Panc1 (cell line): Measurements from ENCODE around the gene KIF21B. TPM values are rescaled to one million over a fixed set of nuclear protein-coding genes. Genes with fewer than 3 reads are reported as not detected.

Source experiments
- ATAC-seq: fragments of 200-7000 bp; cut with Tn5 transposase; 2 replicates; pipeline ENCODE4 v1.9.1; 2020; ENCODE audit warnings: mild to moderate bottlenecking, moderate library complexity
- BruUV-seq: library from RNA; stranded (reverse); fragments of 400-500 nt; replicated peaks from 2 replicates; lab custom pipeline; 2021; lab: Mats Ljungman, UMichigan
- CTCF ChIA-PET: fragments of 300-600 bp; sonication (Branson Sonifier 250); formaldehyde crosslinking; loops from one replicate; lab custom pipeline; 2022; ENCODE audit warnings: antibody characterized with exemption; lab: Charles Lee
- POLR2A ChIA-PET: fragments of 300-600 bp; sonication (Branson Sonifier 250); formaldehyde crosslinking; loops from one replicate; lab custom pipeline; 2022; ENCODE audit warnings: antibody characterized with exemption; lab: Charles Lee
- DNase-seq: peaks from one replicate; pipeline ENCODE4 v3.0.0-alpha.2; 2010; ENCODE audit warnings: low read depth, low spot score
- H3K27ac ChIP-seq: 2 replicates; pipeline ENCODE4 v1.5.1; 2011; ENCODE audit warnings: mild to moderate bottlenecking, low read length, inconsistent platforms
- H3K27me3 ChIP-seq: fragments of 200-500 bp; sonication (Bioruptor generic); 2 replicates; pipeline ENCODE4 v1.6.0; 2014; ENCODE audit warnings: low read length, inconsistent platforms; ENCODE audit not compliant: control insufficient read depth, insufficient read depth
- H3K36me3 ChIP-seq: fragments of 200-500 bp; sonication (Bioruptor generic); 2 replicates; pipeline ENCODE4 v1.5.1; 2014; ENCODE audit warnings: inconsistent platforms, mild to moderate bottlenecking, low read length, moderate library complexity; ENCODE audit not compliant: control insufficient read depth, insufficient read depth
- H3K4me1 ChIP-seq: 2 replicates; pipeline ENCODE4 v1.5.1; 2011; ENCODE audit warnings: inconsistent platforms, mild to moderate bottlenecking, low read length, moderate library complexity; ENCODE audit not compliant: control insufficient read depth, insufficient read depth
- H3K4me3 ChIP-seq, 2 experiments: 2 replicates each; pipeline ENCODE4 v1.5.1; 2011 to 2012; ENCODE audit warnings: low read depth in 2 of 2, low read length in 2 of 2, mild to moderate bottlenecking in 2 of 2, inconsistent platforms in 1 of 2, moderate library complexity in 1 of 2
- H3K9me3 ChIP-seq: fragments of 200-500 bp; sonication (Bioruptor generic); 2 replicates; pipeline ENCODE4 v1.5.1; 2014; ENCODE audit warnings: low read depth, mild to moderate bottlenecking, inconsistent platforms, low read length, moderate library complexity; ENCODE audit not compliant: control insufficient read depth, insufficient read depth
- POLR2AphosphoS5 ChIP-seq: IDR thresholded peaks from 2 replicates; pipeline ENCODE4 v1.6.1; 2012; ENCODE audit warnings: mild to moderate bottlenecking, low read depth, low read length, moderate library complexity
- SIN3A ChIP-seq: IDR thresholded peaks from 2 replicates; pipeline ENCODE4 v1.6.1; 2012; ENCODE audit warnings: low read depth, mild to moderate bottlenecking, low read length, moderate library complexity, borderline replicate concordance; ENCODE audit not compliant: insufficient read depth
- TCF7L2 ChIP-seq: IDR thresholded peaks from 2 replicates; pipeline ENCODE4 v1.6.1; 2011; ENCODE audit warnings: mild to moderate bottlenecking, low read depth, low read length, inconsistent platforms
- in situ Hi-C: cut with HindIII; loops from 2 replicates; pipeline ENCODE4 v1.10.0; 2016; ENCODE audit warnings: low sequenced_read_pairs, low pct_unique_long_range_greater_than_20kb
- intact Hi-C: fragments of 100-400 bp; cut with micrococcal nuclease; formaldehyde crosslinking; loops from one replicate; pipeline ENCODE4 v1.10.0; 2022; ENCODE audit not compliant: unreplicated experiment
- total RNA-seq: library from RNA; stranded (reverse); gene quantifications from one replicate; pipeline ENCODE4 v1.2.1, GENCODE V29; 2021; ENCODE audit not compliant: unreplicated experiment
- TF ChIP-seq, protein P1 (sequence below), 2 experiments: IDR thresholded peaks; 2 replicates each; pipeline ENCODE4 v1.6.1; 2011 to 2012; ENCODE audit warnings: low read depth in 2 of 2, control low read depth in 1 of 2, low read length in 1 of 2, mild to moderate bottlenecking in 1 of 2, moderate library complexity in 1 of 2; ENCODE audit not compliant: insufficient read depth in 1 of 2
- TF ChIP-seq, protein P2 (sequence below): fragments of 450-650 bp; IDR thresholded peaks from 2 replicates; pipeline ENCODE4 v1.5.1; 2017; ENCODE audit warnings: mild to moderate bottlenecking

Gene KIF21B
- total RNA-seq, 1 experiment from 2014 or later = 0.46 TPM

DNA sequence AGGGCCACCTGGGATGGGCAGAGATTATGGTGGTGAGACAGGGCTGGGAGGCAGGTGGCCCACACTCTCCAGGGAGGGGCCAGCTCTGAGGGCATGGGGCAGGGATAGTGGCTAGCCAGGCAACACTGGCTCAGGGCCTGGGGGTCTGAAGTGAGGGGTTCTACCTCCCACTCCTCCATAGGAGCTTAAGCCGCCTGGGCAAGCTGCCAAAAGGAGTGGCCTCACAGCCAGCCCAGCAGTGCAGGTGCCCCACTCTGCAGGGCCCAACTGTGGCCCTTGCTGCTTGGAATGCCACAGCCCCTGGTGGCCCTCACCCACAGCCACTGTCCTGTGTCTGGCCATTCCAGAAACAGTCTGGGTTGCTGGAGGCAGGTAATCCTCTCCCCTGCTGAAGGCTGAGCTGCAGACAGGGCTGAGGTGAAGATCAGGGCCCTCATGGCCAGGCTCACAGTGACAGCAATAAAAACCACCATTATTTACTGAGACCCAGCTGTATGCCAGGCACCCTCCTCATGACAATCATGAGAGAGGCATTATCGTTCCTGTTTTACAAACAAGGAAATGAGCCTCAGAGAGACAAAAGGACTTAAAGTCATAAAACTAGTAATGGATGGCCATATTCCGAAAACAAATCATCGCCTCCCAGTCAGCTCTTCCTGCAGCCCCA, 31.0 kb downstream of the KIF21B start:
- Histone ChIP-seq H3K4me1 (no peaks in the 10 kb centered on the region), H3K9me3 (no peaks in the 10 kb centered on the region), H3K27ac (no peak overlapping the region), H3K4me3 (no peak overlapping the region), H3K36me3 (no peaks in the 10 kb centered on the region), H3K27me3 (no peaks in the 10 kb centered on the region; the same call in 1 of the 2 replicates)
- ChIA-PET CTCF (interaction anchor here (1.2 kb wide), 1 partner anchor 12 kb away, joined by 3 read pairs; no protein-coding TSS in a partner anchor), POLR2A (no interaction called here)
- BruUV-seq = no TSS peak
- DNase-seq (no peak), ATAC-seq (0 out of 2 replicates have a peak, but pooled peaks have one; percentile 10)
- intact Hi-C loops (no loop called here), in situ Hi-C loops (no loop called here)
- no peak for TF ChIP-seq SIN3A

DNA sequence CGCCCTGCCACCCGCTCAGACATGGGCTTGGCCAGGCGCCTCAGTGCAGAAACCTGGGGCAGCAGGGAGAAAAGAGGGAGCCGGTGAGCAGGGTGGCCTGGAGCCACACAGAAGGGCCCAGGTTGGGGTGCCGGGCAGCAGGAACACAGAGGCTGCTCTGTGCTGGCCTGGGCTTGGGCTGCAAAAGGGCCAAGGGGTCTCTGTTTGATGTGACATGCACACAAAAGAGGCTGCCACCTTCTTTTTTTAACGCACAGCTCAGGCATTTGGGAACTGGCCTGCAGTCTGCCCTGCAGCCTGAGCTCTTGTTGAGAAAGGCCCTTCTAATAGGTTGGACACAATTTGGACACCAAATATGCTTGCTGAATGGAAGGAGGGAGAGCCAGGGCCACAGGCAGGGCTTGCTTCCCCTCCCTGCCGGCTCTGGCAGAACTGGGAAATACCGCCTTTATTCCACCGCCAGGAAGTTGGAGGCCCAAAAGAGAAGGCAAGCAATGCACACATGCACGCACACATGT, 32.4 kb downstream of the KIF21B start:
- BruUV-seq = no TSS peak
- H3K4me1 ChIP-seq = no peaks in the 10 kb centered on the region
- intact Hi-C loops = no loop called here
- H3K36me3 ChIP-seq = no peaks in the 10 kb centered on the region
- no peak for DNase-seq
- no peak overlapping the region for H3K4me3 ChIP-seq
- H3K27me3 ChIP-seq = no peaks in the 10 kb centered on the region; the same call in 1 of the 2 replicates
- no peaks in the 10 kb centered on the region for H3K9me3 ChIP-seq
- TF ChIP-seq, protein P1, sequence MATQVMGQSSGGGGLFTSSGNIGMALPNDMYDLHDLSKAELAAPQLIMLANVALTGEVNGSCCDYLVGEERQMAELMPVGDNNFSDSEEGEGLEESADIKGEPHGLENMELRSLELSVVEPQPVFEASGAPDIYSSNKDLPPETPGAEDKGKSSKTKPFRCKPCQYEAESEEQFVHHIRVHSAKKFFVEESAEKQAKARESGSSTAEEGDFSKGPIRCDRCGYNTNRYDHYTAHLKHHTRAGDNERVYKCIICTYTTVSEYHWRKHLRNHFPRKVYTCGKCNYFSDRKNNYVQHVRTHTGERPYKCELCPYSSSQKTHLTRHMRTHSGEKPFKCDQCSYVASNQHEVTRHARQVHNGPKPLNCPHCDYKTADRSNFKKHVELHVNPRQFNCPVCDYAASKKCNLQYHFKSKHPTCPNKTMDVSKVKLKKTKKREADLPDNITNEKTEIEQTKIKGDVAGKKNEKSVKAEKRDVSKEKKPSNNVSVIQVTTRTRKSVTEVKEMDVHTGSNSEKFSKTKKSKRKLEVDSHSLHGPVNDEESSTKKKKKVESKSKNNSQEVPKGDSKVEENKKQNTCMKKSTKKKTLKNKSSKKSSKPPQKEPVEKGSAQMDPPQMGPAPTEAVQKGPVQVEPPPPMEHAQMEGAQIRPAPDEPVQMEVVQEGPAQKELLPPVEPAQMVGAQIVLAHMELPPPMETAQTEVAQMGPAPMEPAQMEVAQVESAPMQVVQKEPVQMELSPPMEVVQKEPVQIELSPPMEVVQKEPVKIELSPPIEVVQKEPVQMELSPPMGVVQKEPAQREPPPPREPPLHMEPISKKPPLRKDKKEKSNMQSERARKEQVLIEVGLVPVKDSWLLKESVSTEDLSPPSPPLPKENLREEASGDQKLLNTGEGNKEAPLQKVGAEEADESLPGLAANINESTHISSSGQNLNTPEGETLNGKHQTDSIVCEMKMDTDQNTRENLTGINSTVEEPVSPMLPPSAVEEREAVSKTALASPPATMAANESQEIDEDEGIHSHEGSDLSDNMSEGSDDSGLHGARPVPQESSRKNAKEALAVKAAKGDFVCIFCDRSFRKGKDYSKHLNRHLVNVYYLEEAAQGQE (IDR thresholded peaks at IDR 0.05; ENCODE audit: insufficient read depth in 1 of 2, low read depth in 2 of 2, low read length in 1 of 2) = no peak
- TF ChIP-seq SIN3A = no peak
- TF ChIP-seq TCF7L2 = no peak
- TF ChIP-seq POLR2AphosphoS5 = no peak
- in situ Hi-C loops = no loop called here
- H3K27ac ChIP-seq = no peak overlapping the region
- ChIA-PET CTCF (interaction anchor here (0.8 kb wide), 1 partner anchor 18 kb away, joined by 4 read pairs; no protein-coding TSS in a partner anchor), POLR2A (no interaction called here)
- ATAC-seq = no peak

DNA sequence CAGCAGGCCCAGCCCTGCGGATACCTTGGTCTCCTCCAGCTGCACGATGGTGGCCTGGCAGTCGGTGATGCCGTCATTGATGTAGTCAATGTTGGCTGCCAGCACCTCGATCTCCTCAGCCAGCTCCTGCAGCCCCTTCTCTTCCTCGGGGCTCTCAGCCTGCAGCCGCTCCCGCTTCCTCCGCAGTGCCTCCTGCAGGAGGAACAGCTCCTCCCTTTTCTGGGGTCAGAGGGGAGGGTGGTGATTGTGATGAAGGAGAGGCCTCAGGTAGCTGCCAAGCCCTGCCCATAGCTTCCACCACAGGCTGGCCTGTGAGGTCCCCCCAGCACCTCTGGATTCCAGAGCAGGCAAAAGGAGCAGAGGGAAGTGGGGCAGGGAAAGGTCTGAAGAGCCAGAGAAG, 33.4 kb downstream of the KIF21B start:
- no peaks in the 10 kb centered on the region; the same call in 1 of the 2 replicates for H3K27me3 ChIP-seq
- no peak for ATAC-seq
- no TSS peak for BruUV-seq

More for the DNA sequence above, 33.4 kb downstream of the KIF21B start:
- no peaks in the 10 kb centered on the region for H3K36me3 ChIP-seq
- H3K27ac ChIP-seq = no peak overlapping the region
- ChIA-PET POLR2A (no interaction called here), CTCF (interaction anchor here (0.5 kb wide), 1 partner anchor 368 kb away, joined by 4 read pairs; no protein-coding TSS in a partner anchor)
- DNase-seq = no peak
- H3K9me3 ChIP-seq = no peaks in the 10 kb centered on the region
- intact Hi-C loops (no loop called here), in situ Hi-C loops (no loop called here)
- no peak overlapping the region for H3K4me3 ChIP-seq
- TF ChIP-seq, protein P2, sequence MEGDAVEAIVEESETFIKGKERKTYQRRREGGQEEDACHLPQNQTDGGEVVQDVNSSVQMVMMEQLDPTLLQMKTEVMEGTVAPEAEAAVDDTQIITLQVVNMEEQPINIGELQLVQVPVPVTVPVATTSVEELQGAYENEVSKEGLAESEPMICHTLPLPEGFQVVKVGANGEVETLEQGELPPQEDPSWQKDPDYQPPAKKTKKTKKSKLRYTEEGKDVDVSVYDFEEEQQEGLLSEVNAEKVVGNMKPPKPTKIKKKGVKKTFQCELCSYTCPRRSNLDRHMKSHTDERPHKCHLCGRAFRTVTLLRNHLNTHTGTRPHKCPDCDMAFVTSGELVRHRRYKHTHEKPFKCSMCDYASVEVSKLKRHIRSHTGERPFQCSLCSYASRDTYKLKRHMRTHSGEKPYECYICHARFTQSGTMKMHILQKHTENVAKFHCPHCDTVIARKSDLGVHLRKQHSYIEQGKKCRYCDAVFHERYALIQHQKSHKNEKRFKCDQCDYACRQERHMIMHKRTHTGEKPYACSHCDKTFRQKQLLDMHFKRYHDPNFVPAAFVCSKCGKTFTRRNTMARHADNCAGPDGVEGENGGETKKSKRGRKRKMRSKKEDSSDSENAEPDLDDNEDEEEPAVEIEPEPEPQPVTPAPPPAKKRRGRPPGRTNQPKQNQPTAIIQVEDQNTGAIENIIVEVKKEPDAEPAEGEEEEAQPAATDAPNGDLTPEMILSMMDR = no peak
- TF ChIP-seq SIN3A = no peak
- TF ChIP-seq POLR2AphosphoS5 = no peak
- TF ChIP-seq, protein P1 (IDR thresholded peaks at IDR 0.05; ENCODE audit: insufficient read depth in 1 of 2, low read depth in 2 of 2, low read length in 1 of 2) = no peak
- TF ChIP-seq TCF7L2 = no peak
- H3K4me1 ChIP-seq = no peaks in the 10 kb centered on the region
